Astrocyte of the spinal cord (primary cell): ENCODE results near the gene GRAMD2B.

Source experiments
- DNase-seq: peaks from one replicate; pipeline ENCODE4 v3.0.0; 2011; ENCODE audit warnings: low read depth, low spot score
- H3K4me3 ChIP-seq: 2 replicates; pipeline ENCODE4 v1.5.1; 2011; ENCODE audit warnings: low read depth, mild to moderate bottlenecking, low read length, moderate library complexity
- CTCF ChIP-seq: IDR thresholded peaks from 2 replicates; pipeline ENCODE4 v1.5.1; 2012; ENCODE audit warnings: low read depth, mild to moderate bottlenecking, low read length, inconsistent platforms
- in situ Hi-C: cut with HindIII; loops from 2 replicates; pipeline ENCODE4 v1.10.0; 2017; ENCODE audit warnings: low sequenced_read_pairs

The GRAMD2B gene

GRCh38 chr5:126454081-126454480 is 30.9 kb downstream of the GRAMD2B start:
- TF ChIP-seq CTCF: no peak
- no peak overlapping the region for H3K4me3 ChIP-seq
- in situ Hi-C loops: no loop called here
- DNase-seq: no peak

GRCh38 chr5:126454535-126454934 is 31.3 kb downstream of the GRAMD2B start:
- H3K4me3 ChIP-seq: no peak overlapping the region
- DNase-seq: no peak
- no peak for TF ChIP-seq CTCF
- in situ Hi-C loops: no loop called here

GRCh38 chr5:126455264-126455663 is 32.1 kb downstream of the GRAMD2B start:
- in situ Hi-C loops: no loop called here
- no peak for TF ChIP-seq CTCF
- H3K4me3 ChIP-seq: no peak overlapping the region
- no peak for DNase-seq

GRCh38 chr5:126455728-126456127 is 32.5 kb downstream of the GRAMD2B start:
- no peak for DNase-seq
- TF ChIP-seq CTCF: no peak
- in situ Hi-C loops: no loop called here
- no peak overlapping the region for H3K4me3 ChIP-seq

- no peak for DNase-seq
- no peak overlapping the region for H3K4me3 ChIP-seq
- no peak for TF ChIP-seq CTCF
- in situ Hi-C loops: no loop called here
Observed at GRCh38 chr5:126456217-126456820, 33.1 kb downstream of the GRAMD2B start.

- in situ Hi-C loops: no loop called here
- TF ChIP-seq CTCF: no peak
- H3K4me3 ChIP-seq: no peak overlapping the region
- no peak for DNase-seq
Observed at GRCh38 chr5:126460459-126460858, 37.2 kb downstream of the GRAMD2B start.

GRCh38 chr5:126460977-126461376 is 37.8 kb downstream of the GRAMD2B start:
- TF ChIP-seq CTCF: no peak
- DNase-seq: no peak
- H3K4me3 ChIP-seq: no peak overlapping the region
- in situ Hi-C loops: no loop called here
